HTR-8/SVneo (cell line): Measurements from ENCODE around the gene LCN15.
A peak's percentile ranks its signal among the peaks of the same experiment; 100 is the strongest.
"Not testable (repeated sequence)": the region's sequence is repeated elsewhere in the genome, so short reads cannot be mapped to it uniquely, and the experiment has no call there.

Experiments used
- DNase-seq: peaks from one replicate; pipeline ENCODE4 v3.0.0; 2011; ENCODE audit warnings: low spot score, mixed read lengths; ENCODE audit not compliant: insufficient read length
- FAIRE-seq: peaks from 2 replicates; lab custom pipeline; 2011; peaks lifted over from hg19 to GRCh38; lab: Jason Lieb, UNC

Gene LCN15

DNA sequence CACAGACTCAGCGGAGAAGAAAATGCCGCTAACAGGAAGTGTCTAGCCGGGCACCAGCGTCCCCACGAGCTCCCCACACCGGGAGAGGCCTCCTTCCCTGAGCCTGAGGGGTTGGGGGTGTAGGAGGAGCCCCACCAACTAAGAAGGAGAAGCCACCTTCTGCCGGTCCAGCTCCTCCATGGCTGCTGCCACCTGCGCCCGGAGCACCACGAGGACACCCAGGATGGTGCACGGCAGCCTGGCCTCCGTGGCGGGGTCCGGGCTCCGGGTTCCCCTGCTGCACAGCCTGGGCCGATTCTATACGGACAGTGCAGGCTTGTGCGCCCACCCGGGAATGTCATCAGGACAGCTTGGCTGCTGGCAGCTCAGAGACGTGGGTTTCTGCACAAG is 6.6 kb downstream of the LCN15 start:
- no peak for FAIRE-seq
- DNase-seq = no peak

- FAIRE-seq = no peak
- no peak for DNase-seq
Measured at GRCh38 chr9:136757328-136757727, 7.0 kb downstream of the LCN15 start.

DNA sequence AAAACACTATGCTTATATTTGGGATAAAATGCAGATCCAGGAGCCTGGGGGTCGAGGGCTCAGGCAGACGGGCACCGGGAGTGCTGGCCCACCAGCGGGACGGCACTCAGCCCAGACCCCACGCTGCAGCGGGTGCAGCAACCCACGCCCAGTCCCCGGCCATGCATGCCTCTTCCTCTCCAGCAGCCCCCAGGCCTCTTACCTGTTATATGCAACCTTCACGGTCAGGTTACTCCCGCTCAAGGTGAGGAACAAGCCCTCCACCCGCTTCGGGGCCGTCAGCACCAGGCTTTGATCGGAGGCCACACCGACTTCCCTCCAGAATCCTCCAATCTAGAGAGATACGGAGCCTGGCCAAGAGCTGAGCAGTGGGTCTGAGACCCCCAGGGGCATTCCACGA is 7.5 kb downstream of the LCN15 start:
- FAIRE-seq = no peak

GRCh38 chr9:136756134-136756438 is 8.2 kb downstream of the LCN15 start:
- peak; percentile 40 for FAIRE-seq
- DNase-seq = no peak

More for the DNA sequence above, 7.5 kb downstream of the LCN15 start:
- DNase-seq = no peak

GRCh38 chr9:136755302-136756133 is 8.8 kb downstream of the LCN15 start:
- DNase-seq, FAIRE-seq: not testable (repeated sequence)

DNA sequence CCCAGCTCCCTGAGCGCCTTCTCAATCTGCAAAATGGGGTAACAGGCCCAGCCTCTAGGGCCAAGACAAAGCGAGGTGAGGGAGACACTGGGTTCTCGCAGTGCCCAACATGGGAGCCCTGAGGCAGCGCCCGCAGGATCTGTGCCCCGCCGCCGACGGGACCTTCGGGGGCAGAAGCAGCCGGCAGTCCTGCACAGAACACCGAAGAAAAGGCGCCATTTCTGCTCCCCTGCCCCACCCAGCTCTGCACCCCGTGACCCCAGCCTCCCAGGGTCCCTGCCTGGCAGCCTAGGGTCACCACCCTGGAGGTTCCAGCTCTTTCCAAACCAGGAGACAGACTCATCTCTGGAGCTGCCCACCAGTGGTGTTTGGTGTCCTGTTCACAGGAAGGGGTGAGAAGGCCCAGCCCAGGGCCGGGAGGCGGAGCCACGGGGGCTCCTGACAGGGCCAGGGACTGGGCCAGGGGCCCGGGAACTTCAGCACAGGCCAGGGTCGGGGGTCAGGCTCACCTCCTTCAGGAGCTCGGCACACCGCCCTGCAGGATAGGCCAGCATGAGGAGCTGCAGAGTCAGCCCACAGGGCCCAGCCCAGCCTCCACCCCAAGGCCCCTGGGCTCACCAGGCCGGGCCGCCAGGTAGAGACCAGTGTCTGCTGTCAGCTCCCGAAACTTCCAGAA is 9.6 kb downstream of the LCN15 start:
- DNase-seq = no peak
- FAIRE-seq = no peak

DNA sequence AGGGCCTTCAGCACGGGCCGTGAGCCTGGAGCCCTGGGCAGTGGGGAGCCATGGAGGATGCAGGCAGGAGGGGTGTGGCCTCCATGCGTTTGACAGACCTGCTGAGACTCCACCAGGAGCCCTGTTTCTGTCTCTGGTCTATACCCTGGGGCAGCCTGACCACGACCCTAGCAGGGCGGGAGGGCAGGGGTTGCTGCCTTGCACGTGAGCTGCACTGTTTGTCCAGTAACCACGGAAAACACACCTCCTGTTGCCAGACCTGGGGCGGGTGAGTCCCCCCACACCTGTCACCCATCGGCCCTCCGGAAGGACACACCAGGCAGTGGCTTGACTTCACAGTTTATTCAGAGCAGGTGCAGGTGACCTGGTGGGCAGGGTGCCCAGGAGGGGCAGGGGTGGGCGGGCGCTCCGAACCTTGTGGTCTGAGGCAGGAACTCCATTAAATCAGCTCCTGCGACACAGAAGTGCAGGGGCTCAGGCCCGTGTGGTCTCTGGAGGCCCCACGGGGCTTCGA is 10.2 kb downstream of the LCN15 start:
- no peak for DNase-seq

DNA sequence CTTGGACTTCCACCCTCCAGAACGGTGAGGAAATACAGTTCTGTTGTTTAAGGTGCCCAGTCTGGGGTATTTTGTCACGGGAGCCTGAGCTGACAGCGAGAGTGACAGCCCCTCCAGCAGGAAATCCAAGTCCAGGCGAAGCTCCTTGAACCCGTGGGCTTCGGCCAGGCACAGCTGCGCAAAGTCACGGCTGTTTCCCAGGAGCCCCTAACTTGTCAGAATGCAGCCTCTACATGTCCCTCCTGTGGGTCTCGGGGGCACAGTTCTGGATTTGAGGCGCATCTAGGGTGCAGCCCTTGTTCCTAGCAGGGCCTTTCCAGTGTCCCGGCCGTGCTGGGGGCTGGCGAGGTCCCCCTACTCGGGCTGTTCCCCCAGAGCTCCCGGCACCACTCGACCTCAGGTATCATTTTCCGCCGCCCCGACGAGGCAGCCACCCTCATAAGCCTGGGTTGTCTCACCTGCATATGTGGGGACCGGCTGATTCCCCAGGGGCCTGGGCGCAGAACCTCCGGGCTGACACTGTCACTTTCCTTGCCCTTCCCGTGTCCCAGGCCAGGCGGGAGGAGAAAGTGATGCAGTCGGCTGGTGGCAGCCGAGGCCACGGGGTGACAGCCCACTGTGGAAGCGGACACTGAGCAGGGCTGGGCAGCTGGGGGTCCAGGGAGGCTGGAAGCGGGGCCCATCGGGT is 10.8 kb downstream of the LCN15 start:
- FAIRE-seq = no peak
- DNase-seq = no peak

More for the DNA sequence above, 10.2 kb downstream of the LCN15 start:
- FAIRE-seq = no peak

- DNase-seq (no peak), FAIRE-seq (no peak)
Measured at GRCh38 chr9:136751814-136752213, 12.5 kb downstream of the LCN15 start.

DNA sequence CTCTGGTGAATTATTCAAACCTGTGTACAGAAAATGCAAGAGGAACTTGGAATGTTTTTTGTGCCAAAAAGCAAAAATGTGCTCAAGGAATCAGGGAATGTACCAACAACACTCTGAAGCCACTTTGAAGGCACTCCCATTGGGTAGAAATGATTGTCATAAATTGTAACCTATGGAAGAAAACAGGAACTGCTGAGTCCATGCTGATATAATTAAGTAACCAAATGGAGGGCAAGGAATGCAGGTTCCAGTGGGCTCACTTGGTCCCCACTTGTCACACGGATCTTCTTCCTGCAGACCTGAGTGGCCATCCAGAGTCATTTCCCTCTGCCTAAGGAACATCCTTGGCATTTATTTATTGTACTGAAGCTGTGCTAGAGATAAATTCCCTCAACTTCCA is 13.1 kb downstream of the LCN15 start:
- DNase-seq = no peak
- no peak for FAIRE-seq

DNA sequence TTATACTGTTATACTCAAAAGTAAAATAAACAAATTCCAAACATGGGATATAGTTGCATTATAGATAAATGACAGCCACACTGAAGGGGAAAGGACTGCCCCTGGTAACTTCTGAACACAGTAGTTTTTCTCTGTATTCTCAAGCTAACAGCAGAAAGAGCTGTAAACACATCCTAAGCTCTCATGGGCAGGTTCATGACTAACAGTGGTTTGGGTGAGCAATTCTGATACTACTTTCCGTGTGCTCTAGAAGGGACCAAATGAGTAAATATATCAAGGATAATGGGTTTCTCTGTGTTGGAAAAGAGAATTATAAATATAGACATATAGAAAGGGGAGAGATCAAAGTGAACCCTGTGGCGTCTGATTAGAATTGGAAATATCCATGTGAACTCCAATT is 13.8 kb downstream of the LCN15 start:
- FAIRE-seq = no peak
- DNase-seq = no peak

DNA sequence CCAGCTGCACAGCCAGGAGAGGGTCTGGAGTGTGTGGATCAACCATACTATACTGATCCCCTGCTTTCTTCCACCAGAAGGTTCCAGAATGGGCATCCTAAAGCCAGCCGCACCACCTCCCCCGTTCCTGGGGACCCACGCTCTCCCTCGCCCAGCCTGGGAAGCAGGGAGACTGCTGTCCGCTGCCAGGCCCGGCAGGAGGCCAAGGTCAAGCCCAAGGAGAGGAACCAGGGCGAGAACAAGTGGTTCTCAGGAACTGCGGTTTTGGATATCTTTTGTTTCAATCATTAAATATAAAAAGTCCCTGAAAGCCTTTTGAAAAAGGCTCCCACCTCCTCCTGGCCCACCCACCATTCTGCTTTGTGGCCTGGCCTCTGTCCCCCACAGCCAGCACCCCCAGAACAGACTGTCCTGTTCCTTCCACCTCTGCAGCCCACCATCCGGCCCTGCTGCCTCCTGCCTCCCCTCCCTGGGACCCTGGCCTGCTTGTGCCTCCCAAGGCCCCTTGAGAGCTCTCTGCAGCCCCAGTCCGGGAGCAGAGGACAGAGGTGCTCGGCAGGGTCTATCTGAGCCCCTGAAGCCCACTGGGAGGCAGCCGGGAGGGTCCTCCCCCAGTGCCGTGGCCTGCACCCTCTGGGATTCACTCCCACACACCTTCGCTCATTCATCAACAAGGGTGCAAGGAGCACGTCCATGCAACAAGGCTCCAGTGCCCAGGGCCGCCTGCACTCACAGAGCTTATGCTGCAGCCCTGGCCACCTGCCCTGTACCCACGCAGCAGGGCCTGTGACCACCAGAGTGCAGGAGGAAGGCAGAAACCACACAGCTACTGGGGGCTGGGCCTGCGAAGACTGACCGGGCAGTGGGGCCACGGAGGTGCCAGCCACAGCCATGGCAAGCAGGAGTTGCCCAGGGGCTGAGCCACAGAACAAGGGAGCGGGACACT is 15.4 kb downstream of the LCN15 start:
- no peak for FAIRE-seq
- DNase-seq = no peak

DNA sequence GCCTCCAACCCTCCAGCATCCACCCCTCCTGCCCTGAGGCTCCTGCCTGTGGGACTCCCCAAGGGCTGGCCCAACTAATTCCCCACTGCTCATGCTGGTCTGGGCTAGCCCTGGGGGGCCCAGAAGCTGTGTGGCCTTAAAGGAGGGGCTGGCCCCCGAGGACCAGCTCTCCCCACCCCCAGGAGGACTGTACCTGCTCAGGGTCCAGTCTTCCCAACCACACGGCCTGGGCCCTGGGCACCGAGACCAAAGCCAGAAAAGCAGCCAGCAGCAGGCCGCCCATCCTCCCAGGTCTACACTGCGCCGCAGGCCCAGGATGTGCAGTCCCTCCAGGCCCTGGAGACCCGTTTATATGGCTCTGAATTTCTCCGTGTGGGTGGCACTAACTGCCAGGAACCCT is 16.1 kb downstream of the LCN15 start, which contains the start of gene LCN6:
TSS of gene LCN6 (minus strand) at position 325 of the 400 bp plus-strand sequence. CDS start at position 283, 42 bp downstream.
- no peak for DNase-seq
- no peak for FAIRE-seq

- no peak for FAIRE-seq
- no peak for DNase-seq
Measured at GRCh38 chr9:136747161-136748060, 16.9 kb downstream of the LCN15 start.

- DNase-seq (no peak), FAIRE-seq (no peak)
Measured at GRCh38 chr9:136746621-136747020, 17.7 kb downstream of the LCN15 start.

- DNase-seq = no peak
- no peak for FAIRE-seq
Measured at GRCh38 chr9:136746155-136746490, 18.2 kb downstream of the LCN15 start.

DNA sequence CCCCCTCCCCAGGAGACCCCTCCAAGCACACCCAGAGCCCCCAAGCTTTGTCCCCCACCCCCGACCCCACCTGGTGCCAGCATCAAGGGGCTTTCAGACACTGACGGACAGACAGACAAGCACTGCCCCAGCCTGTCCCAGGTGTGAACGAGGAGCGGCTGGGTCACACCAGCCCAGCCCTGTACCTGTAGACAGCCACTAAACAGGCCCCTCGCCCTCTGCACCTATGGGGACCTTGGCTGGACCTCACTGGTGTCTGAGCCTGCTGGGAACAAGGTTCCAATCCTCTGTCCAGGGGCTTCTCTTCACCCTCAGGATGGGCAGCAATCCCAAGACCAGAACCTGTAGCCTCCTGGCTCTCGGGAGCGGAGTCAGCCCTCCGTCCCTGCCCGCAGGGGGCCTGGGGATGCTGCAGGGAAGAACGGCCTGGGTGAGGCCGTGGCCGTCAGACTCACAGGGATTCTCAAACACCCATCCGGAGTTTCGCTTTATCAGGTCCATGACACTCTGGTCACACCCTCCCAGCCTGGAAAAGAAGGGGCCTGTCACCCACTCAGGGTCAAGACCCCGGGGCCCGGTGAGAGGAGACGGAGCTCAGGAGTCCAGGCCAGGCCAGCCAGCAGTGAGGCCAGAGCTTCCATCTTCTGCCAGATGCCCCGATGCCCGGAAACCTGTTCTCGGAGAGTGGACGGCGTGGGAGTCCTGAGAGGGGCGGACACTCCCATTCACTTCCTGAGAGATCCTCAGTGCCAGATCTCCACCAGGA is 18.7 kb downstream of the LCN15 start:
- FAIRE-seq = no peak

GRCh38 chr9:136744773-136745172 is 19.5 kb downstream of the LCN15 start:
- no peak for DNase-seq
- FAIRE-seq = no peak

More for the DNA sequence above, 18.7 kb downstream of the LCN15 start:
- DNase-seq = no peak
